ENCODE measurements around the gene MDH2.
"Not testable (repeated sequence)": the region's sequence is repeated elsewhere in the genome, so short reads cannot be mapped to it uniquely, and the experiment has no call there.

Gene MDH2

GRCh38 chr7:76108540-76109233 lies 60.8 kb downstream of the MDH2 start:
- DNase-seq (ENCODE audit: low read depth), result no peak

- DNase-seq (ENCODE audit: low read depth), result not testable (repeated sequence)
Measured at GRCh38 chr7:76113042-76113630, 65.2 kb downstream of the MDH2 start.

GRCh38 chr7:76114742-76115141 lies 66.8 kb downstream of the MDH2 start:
- not testable (repeated sequence) for DNase-seq (ENCODE audit: low read depth)

All from stimulated activated CD8-positive, alpha-beta memory T cell treated with anti-CD3 and anti-CD28 coated beads, Interleukin-4, amount 100 ng/mL, for 24 hours (primary cell).